Stimulated activated CD4-positive, alpha-beta T cell treated with anti-CD3 and anti-CD28 coated beads, Interleukin-15, amount 100 ng/mL, for 24 hours (primary cell): ENCODE measurements around the gene HCAR3.

ENCODE experiments used
- DNase-seq: peaks from one replicate; pipeline ENCODE4 v3.0.0-alpha.2; 2020

HCAR3 gene

GRCh38 chr12:122668268-122668667, 48.3 kb downstream of the HCAR3 start:
- no peak for DNase-seq

- no peak for DNase-seq
Observed at GRCh38 chr12:122665759-122666158, 50.9 kb downstream of the HCAR3 start.

DNA sequence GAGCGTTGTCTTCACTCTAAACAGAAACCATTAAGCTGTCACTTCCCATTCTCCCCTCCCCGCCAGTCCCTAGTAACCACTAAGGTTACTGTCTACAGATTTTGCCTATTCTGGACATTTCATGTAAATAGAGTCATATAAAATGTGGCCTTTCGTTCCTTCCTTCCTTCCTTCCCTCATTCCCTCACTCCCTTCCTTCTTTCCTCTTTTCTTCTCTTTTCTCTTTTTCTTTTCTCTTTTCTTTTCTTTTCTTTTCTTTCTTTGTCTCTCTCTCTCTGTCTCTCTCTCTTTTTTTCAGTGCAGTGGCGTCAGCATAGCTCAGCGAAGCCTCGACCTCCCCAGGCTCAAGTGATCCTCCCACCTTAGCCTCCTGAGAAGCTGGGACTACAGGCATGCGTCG, 51.3 kb downstream of the HCAR3 start:
- DNase-seq, result no peak
